Astrocyte of the cerebellum (primary cell): ENCODE data around the gene PSEN2.

Experiments
- DNase-seq: peaks from one replicate; pipeline ENCODE4 v3.0.0-alpha.2; 2011; ENCODE audit warnings: low read depth
- H3K4me3 ChIP-seq: 2 replicates; pipeline ENCODE4 v1.5.1; 2011; ENCODE audit warnings: mild to moderate bottlenecking, low read depth, low read length, moderate library complexity
- CTCF ChIP-seq: IDR thresholded peaks from 2 replicates; pipeline ENCODE4 v1.5.1; 2012; ENCODE audit warnings: low read length, low read depth, moderate library complexity, mild to moderate bottlenecking; ENCODE audit errors: missing control alignments
- in situ Hi-C: cut with HindIII; loops from 2 replicates; pipeline ENCODE4 v1.10.0; 2017; ENCODE audit warnings: low sequenced_read_pairs

PSEN2 gene

GRCh38 chr1:226939438-226940028, 69.1 kb downstream of the PSEN2 start:
- H3K4me3 ChIP-seq: peak overlapping the region; percentile 71
- no peak for TF ChIP-seq CTCF
- in situ Hi-C loops: no loop called here
- no peak for DNase-seq

GRCh38 chr1:226940029-226940805, 69.8 kb downstream of the PSEN2 start, which contains the start of gene COQ8A:
Gene COQ8A (plus strand): TSS chr1:226940294. CDS start chr1:226961386, 21,092 bp downstream.
- TF ChIP-seq CTCF: no peak
- peak within 1 kb of the TSS; percentile 71 for H3K4me3 ChIP-seq
- in situ Hi-C loops: no loop called here
- DNase-seq: peak; percentile 99

- peak overlapping the region; percentile 71 for H3K4me3 ChIP-seq
- TF ChIP-seq CTCF: no peak
- in situ Hi-C loops: no loop called here
- no peak for DNase-seq
Observed at GRCh38 chr1:226940806-226941067, 70.3 kb downstream of the PSEN2 start.

GRCh38 chr1:226942392-226942791, 72.0 kb downstream of the PSEN2 start:
- in situ Hi-C loops: no loop called here
- TF ChIP-seq CTCF: no peak
- H3K4me3 ChIP-seq: no peak overlapping the region
- DNase-seq: no peak

- no peak overlapping the region for H3K4me3 ChIP-seq
- no peak for DNase-seq
- TF ChIP-seq CTCF: no peak
- in situ Hi-C loops: no loop called here
Observed at GRCh38 chr1:226943156-226943555, 72.7 kb downstream of the PSEN2 start.

GRCh38 chr1:226943927-226944326, 73.5 kb downstream of the PSEN2 start:
- no peak overlapping the region for H3K4me3 ChIP-seq
- no peak for TF ChIP-seq CTCF
- in situ Hi-C loops: no loop called here
- no peak for DNase-seq
